Measurements from ENCODE around the gene OXSR1. TPM values are rescaled to one million over a fixed set of nuclear protein-coding genes. Genes with fewer than 3 reads are reported as not detected.
"Not testable (repeated sequence)": the region's sequence is repeated elsewhere in the genome, so short reads cannot be mapped to it uniquely, and the experiment has no call there.

OXSR1 gene
- total RNA-seq, 1 experiment from 2014 or later, result 35.1 TPM

GRCh38 chr3:38158472-38158871, 6.9 kb upstream of the OXSR1 start:
- RAD21 ChIA-PET (ENCODE audit: low non-redundant PET in 1 of 2, low total read pairs in 2 of 2, uncharacterized antibody in 2 of 2, unreplicated experiment in 2 of 2), result no interaction called here
- H3K4me2 ChIP-seq (ENCODE audit: low read length), result no peak overlapping the region
- no peaks in the 10 kb centered on the region for H4K20me1 ChIP-seq (ENCODE audit: insufficient read depth)
- TF ChIP-seq ZBTB33 (IDR thresholded peaks at IDR 0.05; ENCODE audit: extremely low read depth, insufficient replicate concordance, low read length), result no peak
- CTCF ChIA-PET, result no interaction called here
- H3K4me1 ChIP-seq (ENCODE audit: control insufficient read depth in 1 of 2, insufficient read depth in 2 of 2, low read length in 2 of 2), result peaks cover 6 to 13% of the 10 kb centered on the region in 2 experiments; a peak in 2 of 4 replicates
- no peak for ATAC-seq
- H3K36me3 ChIP-seq (ENCODE audit: control insufficient read depth in 1 of 2, insufficient read depth in 2 of 2, low read length in 2 of 2), result no peaks in the 10 kb centered on the region
- H3K27ac ChIP-seq (ENCODE audit: low read depth, low read length), result no peak overlapping the region
- no peak for DNase-seq (ENCODE audit: low read depth, low spot score)
- no peaks in the 10 kb centered on the region for H3K9me2 ChIP-seq (ENCODE audit: insufficient read depth)
- intact Hi-C loops (cut with micrococcal nuclease), result no loop called here
- H3K27me3 ChIP-seq (ENCODE audit: insufficient read depth, low read length), result no peaks in the 10 kb centered on the region
- no TSS peak for BruUV-seq (replicated peaks)
- H3K79me2 ChIP-seq (ENCODE audit: insufficient read depth, low read length), result no peaks in the 10 kb centered on the region
- no peaks in the 10 kb centered on the region for H3K9me3 ChIP-seq (ENCODE audit: control insufficient read depth in 1 of 2, insufficient read depth in 1 of 2, low read depth in 1 of 2, low read length in 2 of 2)
- no peak overlapping the region for H3K4me3 ChIP-seq (replicated peaks in 1 of 2; ENCODE audit: low read depth in 1 of 2, low read length in 2 of 2)
- no peak overlapping the region for H3K9ac ChIP-seq (ENCODE audit: low read length)
- no peak overlapping the region for H2AFZ ChIP-seq (ENCODE audit: low read depth, low read length, poor library complexity, severe bottlenecking)
- POLR2A ChIA-PET, result interaction anchor here (1.8 kb wide), 1 partner anchor 22 kb away, joined by 5 read pairs; the partner anchor contains the start of gene ACAA1

DNA sequence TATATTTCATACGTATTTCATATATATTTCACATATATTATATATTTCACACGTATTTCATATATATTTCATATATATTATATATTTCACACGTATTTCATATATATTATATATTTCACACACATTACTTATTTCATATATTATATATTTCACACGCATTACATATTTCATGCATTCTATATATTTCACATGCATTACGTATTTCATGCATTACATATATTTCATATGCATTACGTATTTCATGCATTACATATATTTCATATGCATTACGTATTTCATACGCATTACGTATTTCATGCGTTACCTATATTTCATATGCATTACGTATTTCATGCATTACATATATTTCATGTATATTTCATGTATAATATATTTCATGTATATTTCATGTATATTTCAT, 4.6 kb upstream of the OXSR1 start:
- H3K79me2 ChIP-seq (ENCODE audit: insufficient read depth, low read length); H3K36me3 ChIP-seq (ENCODE audit: control insufficient read depth in 1 of 2, insufficient read depth in 2 of 2, low read length in 2 of 2); H3K27ac ChIP-seq (ENCODE audit: low read depth, low read length); ATAC-seq; H3K4me3 ChIP-seq (replicated peaks in 1 of 2; ENCODE audit: low read depth in 1 of 2, low read length in 2 of 2); H3K9me3 ChIP-seq (ENCODE audit: control insufficient read depth in 1 of 2, insufficient read depth in 1 of 2, low read depth in 1 of 2, low read length in 2 of 2); H3K4me2 ChIP-seq (ENCODE audit: low read length); intact Hi-C loops (cut with micrococcal nuclease); H3K9me2 ChIP-seq (ENCODE audit: insufficient read depth); RAD21 ChIA-PET (ENCODE audit: low non-redundant PET in 1 of 2, low total read pairs in 2 of 2, uncharacterized antibody in 2 of 2, unreplicated experiment in 2 of 2); DNase-seq (ENCODE audit: low read depth, low spot score); H4K20me1 ChIP-seq (ENCODE audit: insufficient read depth); H2AFZ ChIP-seq (ENCODE audit: low read depth, low read length, poor library complexity, severe bottlenecking); H3K9ac ChIP-seq (ENCODE audit: low read length); BruUV-seq (replicated peaks); CTCF ChIA-PET; H3K27me3 ChIP-seq (ENCODE audit: insufficient read depth, low read length); POLR2A ChIA-PET: not testable (repeated sequence)
- peaks cover 6 to 15% of the 10 kb centered on the region in 2 experiments; a peak in 3 of 4 replicates for H3K4me1 ChIP-seq (ENCODE audit: control insufficient read depth in 1 of 2, insufficient read depth in 2 of 2, low read length in 2 of 2)

All from HCT116 (cell line).